ENCODE measurements around the gene PLXNA4.

DNA sequence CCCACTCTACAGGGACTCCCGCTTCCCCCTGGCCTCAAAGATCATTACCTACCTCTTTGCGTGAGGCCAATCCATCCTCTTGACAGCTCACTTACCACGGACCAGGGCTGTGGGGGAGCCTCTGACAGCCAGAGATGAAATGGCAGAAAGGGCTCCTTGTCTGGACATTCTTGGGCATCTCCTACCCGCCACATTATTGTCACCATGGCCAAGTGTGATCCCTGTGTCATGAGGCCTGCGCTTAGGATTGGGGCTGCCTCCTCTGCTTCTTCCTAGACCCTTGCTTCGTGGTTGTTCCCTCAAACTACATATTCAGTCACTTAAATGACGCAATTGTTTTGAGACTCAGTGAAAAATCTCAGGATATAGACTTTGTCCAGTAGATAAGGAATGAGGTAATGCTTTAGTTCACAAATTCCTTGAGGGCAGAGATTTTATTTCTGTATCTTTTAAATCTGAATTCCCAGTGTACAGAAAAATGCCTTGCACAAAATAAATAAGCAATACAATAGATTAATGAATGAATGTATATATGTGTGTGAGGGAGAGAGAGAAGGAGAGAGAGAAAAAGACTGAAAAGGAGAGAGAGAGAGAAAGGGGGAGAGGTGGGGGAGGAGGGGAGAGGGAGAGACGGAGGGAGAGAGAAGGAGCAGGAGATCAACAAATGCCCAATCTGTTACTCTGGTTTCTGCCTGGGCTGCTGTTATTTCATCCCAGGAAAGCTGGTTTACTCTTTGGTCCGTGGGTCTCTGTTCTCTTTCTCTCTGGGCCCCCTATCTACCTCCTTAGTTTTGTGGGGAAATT is 159.0 kb downstream of the PLXNA4 start:
- TF ChIP-seq, protein P1, sequence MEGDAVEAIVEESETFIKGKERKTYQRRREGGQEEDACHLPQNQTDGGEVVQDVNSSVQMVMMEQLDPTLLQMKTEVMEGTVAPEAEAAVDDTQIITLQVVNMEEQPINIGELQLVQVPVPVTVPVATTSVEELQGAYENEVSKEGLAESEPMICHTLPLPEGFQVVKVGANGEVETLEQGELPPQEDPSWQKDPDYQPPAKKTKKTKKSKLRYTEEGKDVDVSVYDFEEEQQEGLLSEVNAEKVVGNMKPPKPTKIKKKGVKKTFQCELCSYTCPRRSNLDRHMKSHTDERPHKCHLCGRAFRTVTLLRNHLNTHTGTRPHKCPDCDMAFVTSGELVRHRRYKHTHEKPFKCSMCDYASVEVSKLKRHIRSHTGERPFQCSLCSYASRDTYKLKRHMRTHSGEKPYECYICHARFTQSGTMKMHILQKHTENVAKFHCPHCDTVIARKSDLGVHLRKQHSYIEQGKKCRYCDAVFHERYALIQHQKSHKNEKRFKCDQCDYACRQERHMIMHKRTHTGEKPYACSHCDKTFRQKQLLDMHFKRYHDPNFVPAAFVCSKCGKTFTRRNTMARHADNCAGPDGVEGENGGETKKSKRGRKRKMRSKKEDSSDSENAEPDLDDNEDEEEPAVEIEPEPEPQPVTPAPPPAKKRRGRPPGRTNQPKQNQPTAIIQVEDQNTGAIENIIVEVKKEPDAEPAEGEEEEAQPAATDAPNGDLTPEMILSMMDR (IDR thresholded peaks at IDR 0.05 in 4 of 5, conservative IDR thresholded peaks at IDR 0.05 in 1 of 5): no peak
- TF ChIP-seq POLR2A (IDR thresholded peaks at IDR 0.05): no peak
